ENCODE data around the gene ATXN1.

GRCh38 chr6:16769986-16770376, 8.7 kb upstream of the ATXN1 start:
- no peak for TF ChIP-seq CTCF (IDR thresholded peaks at IDR 0.05; ENCODE audit: poor library complexity, severe bottlenecking)
- no peak for TF ChIP-seq EZH2 (IDR thresholded peaks at IDR 0.05; ENCODE audit: borderline replicate concordance, insufficient read depth, low read length, poor library complexity, severe bottlenecking)
- TF ChIP-seq REST (IDR thresholded peaks at IDR 0.05; ENCODE audit: borderline replicate concordance) = no peak
- TF ChIP-seq POLR2AphosphoS5 (IDR thresholded peaks at IDR 0.05) = no peak
- TF ChIP-seq SMC3 (conservative IDR thresholded peaks at IDR 0.05; ENCODE audit: poor library complexity) = no peak
- no peak for TF ChIP-seq EP300 (conservative IDR thresholded peaks at IDR 0.05; ENCODE audit: poor library complexity, severe bottlenecking)
- TF ChIP-seq RAD21 (conservative IDR thresholded peaks at IDR 0.05) = no peak
- TF ChIP-seq TAF1 (IDR thresholded peaks at IDR 0.05; ENCODE audit: low read depth) = no peak

All from neural cell (in vitro differentiated cells).